CD4-positive, alpha-beta T cell (primary cell): ENCODE measurements around the gene SMU1. TPM values are rescaled to one million over a fixed set of nuclear protein-coding genes. Genes with fewer than 3 reads are reported as not detected.

Experiments
- ATAC-seq: fragments of 200-7000 bp; cut with Tn5 transposase; one replicate; pipeline ENCODE4 v1.10.0; 2022; ENCODE audit warnings: mild to moderate bottlenecking; ENCODE audit not compliant: poor library complexity
- CTCF ChIA-PET: fragments of 350-600 bp; sonication (Branson Sonifier 250); formaldehyde crosslinking; loops from one replicate; lab custom pipeline; 2021; ENCODE audit warnings: antibody characterized with exemption, inconsistent platforms; lab: Charles Lee
- POLR2A ChIA-PET: fragments of 350-600 bp; sonication (Branson Sonifier 250); formaldehyde crosslinking; loops from one replicate; lab custom pipeline; 2021; ENCODE audit warnings: antibody characterized with exemption, inconsistent platforms; lab: Charles Lee
- DNase-seq, 14 experiments: peaks; one replicate each; pipeline ENCODE4 v3.0.0-alpha.2; 2013 to 2020; ENCODE audit warnings: mixed read lengths in 2 of 14
- H3K27ac ChIP-seq, 2 donors: one replicate each; pipeline versions ENCODE4 v1.5.1 to v1.7.0; 2013; ENCODE audit warnings: low read length in 2 of 2, low read depth in 1 of 2, mild to moderate bottlenecking in 1 of 2
- H3K27me3 ChIP-seq, 2 experiments: 1 replicate in 1 of 2; 2 replicates in 1 of 2; pipeline versions ENCODE4 v1.6.1 to v1.7.0; 2013; ENCODE audit warnings: low read length in 2 of 2, control low read depth in 1 of 2, mild to moderate bottlenecking in 1 of 2, moderate library complexity in 1 of 2; ENCODE audit not compliant: insufficient read depth in 2 of 2, control insufficient read depth in 1 of 2
- H3K36me3 ChIP-seq: one replicate; pipeline ENCODE4 v1.6.1; 2013; ENCODE audit warnings: low read length, control low read depth; ENCODE audit not compliant: insufficient read depth
- H3K4me1 ChIP-seq: one replicate; pipeline ENCODE4 v1.6.1; 2013; ENCODE audit warnings: low read length, control low read depth; ENCODE audit not compliant: insufficient read depth
- H3K4me3 ChIP-seq: one replicate; pipeline ENCODE4 v1.5.1; 2013; ENCODE audit warnings: mild to moderate bottlenecking, low read length, moderate library complexity
- H3K9me3 ChIP-seq, 2 experiments: 1 replicate in 1 of 2; 2 replicates in 1 of 2; pipeline versions ENCODE4 v1.6.1 to v1.7.0; 2013; ENCODE audit warnings: low read length in 2 of 2, mild to moderate bottlenecking in 2 of 2, control low read depth in 1 of 2, moderate library complexity in 1 of 2; ENCODE audit not compliant: control insufficient read depth in 1 of 2, insufficient read depth in 1 of 2
- H3K27ac Mint-ChIP-seq: one replicate; pipeline ENCODE4 v1.8.0; 2020; ENCODE audit warnings: mixed read lengths
- H3K27me3 Mint-ChIP-seq: one replicate; pipeline ENCODE4 v1.8.0; 2021; ENCODE audit warnings: mixed read lengths
- H3K36me3 Mint-ChIP-seq: one replicate; pipeline ENCODE4 v1.8.0; 2021; ENCODE audit warnings: low read depth, mixed read lengths
- H3K4me1 Mint-ChIP-seq: one replicate; pipeline ENCODE4 v1.8.0; 2021; ENCODE audit warnings: low read depth, mixed read lengths
- H3K4me3 Mint-ChIP-seq: one replicate; pipeline ENCODE4 v1.8.0; 2020; ENCODE audit warnings: mild to moderate bottlenecking, mixed read lengths
- H3K9me3 Mint-ChIP-seq: one replicate; pipeline ENCODE4 v1.8.0; 2020; ENCODE audit warnings: mixed read lengths
- CTCF ChIP-seq: fragments of 200-600 bp; IDR thresholded peaks from one replicate; pipeline ENCODE4 v1.8.0; 2022; ENCODE audit warnings: antibody characterized with exemption, mild to moderate bottlenecking
- intact Hi-C, 2 experiments: fragments of 100-400 bp; cut with DNase I in 1 of 2; cut with micrococcal nuclease in 1 of 2; formaldehyde crosslinking; loops; one replicate each; pipeline versions ENCODE4 v1.15.1 to v1.9.0; 2023 to 2025; cut with DNase I, micrococcal nuclease
- total RNA-seq, 174 experiments: library from RNA in 2 of 174; stranded (reverse) in 2 of 174; gene quantifications; one replicate each; pipeline ENCODE4 v1.2.3 and lab custom pipeline; 2021 to 2026

The SMU1 gene
- total RNA-seq, 2 experiments from 2014 or later: 25.1 to 26.0 TPM

GRCh38 chr9:33111631-33112030 is 35.2 kb upstream of the SMU1 start:
- POLR2A ChIA-PET: no interaction called here

GRCh38 chr9:33110686-33111085 is 34.2 kb upstream of the SMU1 start:
- Histone ChIP-seq H3K36me3 (peaks cover 50% of the 10 kb centered on the region), H3K9me3 (no peaks in the 10 kb centered on the region), H3K27me3 (no peaks in the 10 kb centered on the region), H3K27ac (no peak overlapping the region), H3K4me1 (no peaks in the 10 kb centered on the region), H3K4me3 (no peak overlapping the region)
- DNase-seq: no peak
- intact Hi-C loops: loop anchor here in 1 of 2 experiments (10.0 kb wide), 1 partner anchor 54 kb away; the partner anchor contains the start of gene B4GALT1
- Mint-ChIP-seq H3K9me3 (no peaks in the 10 kb centered on the region), H3K4me3 (no peak overlapping the region), H3K4me1 (peaks cover 9% of the 10 kb centered on the region), H3K27ac (no peak overlapping the region), H3K36me3 (peaks cover 59% of the 10 kb centered on the region), H3K27me3 (no peaks in the 10 kb centered on the region)
- ChIA-PET POLR2A (no interaction called here), CTCF (no interaction called here)
- no peak for ATAC-seq
- no peak for TF ChIP-seq CTCF

More at GRCh38 chr9:33111631-33112030, 35.2 kb upstream of the SMU1 start:
- H3K4me1 Mint-ChIP-seq: peaks cover 12% of the 10 kb centered on the region
- no peak overlapping the region for H3K4me3 Mint-ChIP-seq
- H3K9me3 ChIP-seq: no peaks in the 10 kb centered on the region
- intact Hi-C loops: loop anchor here in 1 of 2 experiments (10.0 kb wide), 1 partner anchor 53 kb away; the partner anchor contains the start of gene B4GALT1
- no peaks in the 10 kb centered on the region for H3K4me1 ChIP-seq
- no peak overlapping the region for H3K4me3 ChIP-seq
- H3K27ac Mint-ChIP-seq: no peak overlapping the region
- no peak for TF ChIP-seq CTCF
- peaks cover 50% of the 10 kb centered on the region for H3K36me3 ChIP-seq
- DNase-seq (no peak), ATAC-seq (no peak)
- H3K27ac ChIP-seq: no peak overlapping the region
- CTCF ChIA-PET: no interaction called here
- H3K27me3 Mint-ChIP-seq: no peaks in the 10 kb centered on the region
- H3K9me3 Mint-ChIP-seq: no peaks in the 10 kb centered on the region
- no peaks in the 10 kb centered on the region for H3K27me3 ChIP-seq
- H3K36me3 Mint-ChIP-seq: peaks cover 63% of the 10 kb centered on the region

GRCh38 chr9:33109850-33110595 is 33.5 kb upstream of the SMU1 start:
- Mint-ChIP-seq H3K4me1 (peaks cover 8% of the 10 kb centered on the region), H3K27me3 (no peaks in the 10 kb centered on the region), H3K9me3 (no peaks in the 10 kb centered on the region), H3K36me3 (peaks cover 52% of the 10 kb centered on the region), H3K27ac (no peak overlapping the region), H3K4me3 (no peak overlapping the region)
- peaks cover 43% of the 10 kb centered on the region for H3K36me3 ChIP-seq
- no peak for TF ChIP-seq CTCF
- ATAC-seq: no peak
- no peaks in the 10 kb centered on the region for H3K9me3 ChIP-seq
- H3K4me3 ChIP-seq: no peak overlapping the region
- no peak for DNase-seq
- H3K4me1 ChIP-seq: no peaks in the 10 kb centered on the region
- intact Hi-C loops: loop anchor here in 1 of 2 experiments (10.0 kb wide), 1 partner anchor 55 kb away; the partner anchor contains the start of gene B4GALT1
- no peaks in the 10 kb centered on the region for H3K27me3 ChIP-seq
- peak overlapping the region; percentile 8 to 18 for H3K27ac ChIP-seq
- CTCF ChIA-PET: no interaction called here
- POLR2A ChIA-PET: no interaction called here
